NB4 (cell line): ENCODE measurements around the gene GPRIN2.

Experiments
- CTCF ChIP-seq: IDR thresholded peaks from one replicate; pipeline ENCODE4 v1.5.1; 2012; ENCODE audit warnings: low read depth, low read length
- MYC ChIP-seq: IDR thresholded peaks from 2 replicates; pipeline ENCODE4 v1.6.1; 2011; ENCODE audit warnings: low read depth, low read length
- POLR2A ChIP-seq: IDR thresholded peaks from 2 replicates; pipeline ENCODE4 v1.6.1; 2011; ENCODE audit warnings: mild to moderate bottlenecking; ENCODE audit not compliant: insufficient read length; ENCODE audit errors: extremely low read depth
- TF ChIP-seq, protein P1 (sequence below): IDR thresholded peaks from 2 replicates; pipeline ENCODE4 v1.6.1; 2011; ENCODE audit warnings: low read depth, low read length

- no peak for TF ChIP-seq CTCF
- TF ChIP-seq POLR2A = no peak
- no peak for TF ChIP-seq MYC
- TF ChIP-seq, protein P1, sequence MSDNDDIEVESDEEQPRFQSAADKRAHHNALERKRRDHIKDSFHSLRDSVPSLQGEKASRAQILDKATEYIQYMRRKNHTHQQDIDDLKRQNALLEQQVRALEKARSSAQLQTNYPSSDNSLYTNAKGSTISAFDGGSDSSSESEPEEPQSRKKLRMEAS = no peak
These were observed at the start of gene GPRIN2 for GRCh38 chr10:46556515-46557318.
